GM12874 (cell line): Measurements from ENCODE around the gene MAPRE3.

ENCODE experiments used
- CTCF ChIP-seq: IDR thresholded peaks from 2 replicates; pipeline ENCODE4 v1.5.1; 2011; ENCODE audit warnings: low read depth, mild to moderate bottlenecking, control low read depth, low read length, moderate library complexity; ENCODE audit not compliant: insufficient read depth

The MAPRE3 gene

GRCh38 chr2:27025281-27025800 lies 54.9 kb downstream of the MAPRE3 start:
- no peak for TF ChIP-seq CTCF

DNA sequence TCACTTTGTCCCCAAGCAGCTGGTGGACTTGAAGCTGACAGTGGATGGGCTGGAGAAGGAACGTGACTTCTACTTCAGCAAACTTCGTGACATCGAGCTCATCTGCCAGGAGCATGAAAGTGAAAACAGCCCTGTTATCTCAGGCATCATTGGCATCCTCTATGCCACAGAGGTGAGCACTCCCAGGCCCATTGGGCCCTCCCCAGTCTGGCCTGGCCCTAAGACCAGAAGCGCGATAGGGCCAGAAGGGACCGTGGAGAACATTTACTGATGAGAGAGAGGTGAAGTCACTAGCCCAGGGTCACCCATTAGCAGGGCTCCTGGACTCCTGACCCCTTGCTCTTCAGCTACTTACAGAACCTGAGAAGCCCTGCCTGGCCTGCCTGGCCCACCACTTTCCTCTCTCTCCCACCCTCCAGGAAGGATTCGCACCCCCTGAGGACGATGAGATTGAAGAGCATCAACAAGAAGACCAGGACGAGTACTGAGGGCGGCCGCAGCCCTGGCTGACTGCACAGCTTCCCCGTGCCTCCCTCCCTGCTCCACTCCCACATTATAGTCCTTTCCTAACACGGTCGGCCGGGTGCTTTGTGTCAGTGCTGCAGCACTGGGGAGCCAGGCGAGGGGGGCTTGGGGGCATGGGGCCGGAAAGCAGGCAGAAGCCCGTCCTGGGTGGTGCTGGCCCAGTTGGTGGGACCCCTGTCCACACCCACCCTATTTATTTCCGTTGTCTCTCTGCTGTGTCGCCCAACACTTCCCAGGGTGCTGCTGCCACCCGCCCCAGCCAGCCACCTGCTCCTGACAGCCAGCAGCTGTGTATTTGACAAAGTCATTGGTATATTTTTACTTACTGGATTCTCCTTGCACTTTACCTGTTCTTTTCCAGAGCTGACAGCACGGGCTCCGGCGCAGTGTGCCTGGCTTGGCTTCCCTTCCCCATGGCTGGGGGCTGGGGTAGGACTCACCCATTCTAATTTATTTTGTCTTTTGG lies 55.7 kb downstream of the MAPRE3 start:
- no peak for TF ChIP-seq CTCF

DNA sequence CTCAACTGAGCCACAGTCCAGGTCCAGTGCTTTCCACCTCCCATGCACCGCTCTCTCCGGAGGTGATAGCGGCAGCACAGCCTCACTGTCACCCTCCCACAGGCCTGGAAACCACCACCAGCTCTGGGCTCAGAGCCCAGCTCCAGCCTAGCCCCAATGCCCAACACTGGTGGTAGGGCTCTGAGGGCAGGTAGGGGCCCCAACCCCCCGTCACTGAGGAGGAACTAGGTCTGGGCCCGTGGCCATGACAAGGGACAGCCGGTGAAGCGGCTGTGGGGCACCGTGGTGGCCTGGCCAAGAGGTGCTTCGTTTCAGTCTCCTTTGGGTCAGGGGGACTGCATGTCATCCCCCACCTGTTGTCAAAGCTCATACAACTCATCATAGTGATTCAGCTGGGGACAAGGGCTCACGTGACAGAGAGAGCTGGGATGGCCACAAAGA lies 56.8 kb downstream of the MAPRE3 start:
- TF ChIP-seq CTCF: no peak

- TF ChIP-seq CTCF: no peak
Observed at GRCh38 chr2:27029051-27029450, 58.6 kb downstream of the MAPRE3 start.

DNA sequence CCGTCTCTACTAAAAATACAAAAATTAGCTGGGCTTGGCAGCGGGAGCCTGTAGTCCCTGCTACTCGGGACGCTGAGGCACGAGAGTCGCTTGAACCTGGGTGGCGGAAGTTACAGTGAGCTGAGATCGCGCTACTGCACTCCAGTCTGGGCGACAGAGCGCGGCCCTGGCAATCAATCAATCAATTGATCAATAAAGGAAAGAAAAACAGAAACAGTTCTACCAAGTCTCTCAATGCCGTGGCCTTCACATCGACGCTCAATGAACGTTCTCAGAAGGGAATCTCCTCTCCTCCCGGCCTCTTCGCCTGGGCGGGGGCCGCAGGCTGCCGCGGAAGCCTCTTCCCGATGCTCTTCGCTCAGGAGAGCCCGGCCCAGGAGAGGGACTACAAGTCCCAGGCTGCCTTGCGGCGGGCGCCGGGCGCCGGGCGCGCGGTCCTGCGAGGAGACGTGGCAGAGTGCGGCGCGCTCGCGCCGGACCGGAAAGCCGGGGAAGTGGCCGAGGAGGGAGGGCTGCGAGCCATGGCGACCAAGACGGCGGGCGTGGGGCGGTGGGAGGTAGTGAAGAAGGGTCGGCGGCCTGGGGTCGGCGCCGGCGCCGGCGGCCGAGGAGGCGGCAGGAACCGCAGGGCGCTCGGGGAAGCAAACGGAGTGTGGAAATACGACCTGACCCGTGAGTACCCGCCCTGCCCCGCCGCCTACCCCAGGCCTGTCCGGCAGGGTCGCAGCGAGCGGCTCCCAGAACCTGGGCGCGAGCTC lies 62.2 kb downstream of the MAPRE3 start, which contains the start of gene TMEM214:
Gene TMEM214, plus strand, starts transcription at position 471 of the 758 bp plus-strand sequence. Its CDS starts 51 bp downstream, at position 522.
- TF ChIP-seq CTCF: no peak

GRCh38 chr2:27033253-27033852 lies 62.9 kb downstream of the MAPRE3 start:
- TF ChIP-seq CTCF: no peak

DNA sequence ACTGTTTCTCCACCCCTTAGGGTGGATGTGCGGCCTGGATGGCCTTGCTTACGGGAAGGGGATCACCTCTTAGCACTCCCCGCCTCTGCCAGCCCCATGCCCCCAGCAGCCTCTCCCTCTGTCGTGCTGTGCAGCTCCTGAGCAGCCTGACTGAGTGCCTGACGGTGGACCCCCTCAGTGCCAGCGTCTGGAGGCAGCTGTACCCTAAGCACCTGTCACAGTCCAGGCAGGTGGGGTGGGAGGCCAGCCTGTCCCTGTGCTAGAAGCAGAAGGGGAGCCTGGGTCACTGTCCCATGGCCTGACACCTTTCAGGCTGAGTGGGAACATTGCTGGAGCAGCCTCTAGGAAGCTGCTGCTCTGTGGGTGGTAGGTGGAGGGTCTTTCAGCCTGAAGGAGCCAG lies 67.6 kb downstream of the MAPRE3 start:
- no peak for TF ChIP-seq CTCF
